ENCODE results near the gene GIT1. TPM values are rescaled to one million over a fixed set of nuclear protein-coding genes. Genes with fewer than 3 reads are reported as not detected.

GIT1 gene
- total RNA-seq, 1 experiment from 2014 or later, result 24.2 TPM

DNA sequence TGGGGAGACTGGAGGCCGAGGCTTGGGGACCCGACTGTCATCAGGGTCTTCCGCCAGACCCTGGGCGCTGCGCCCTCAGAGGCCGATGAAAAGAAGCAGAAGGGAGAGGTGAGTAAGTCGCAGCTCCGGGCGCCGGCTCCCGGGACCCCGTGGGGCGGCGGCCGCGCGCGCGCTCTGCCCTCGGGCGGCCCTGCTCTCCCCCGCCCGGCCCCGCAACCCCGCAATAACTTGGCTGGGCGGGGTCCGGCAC lies 22.2 kb downstream of the GIT1 start:
- intact Hi-C loops (cut with micrococcal nuclease), result no loop called here

DNA sequence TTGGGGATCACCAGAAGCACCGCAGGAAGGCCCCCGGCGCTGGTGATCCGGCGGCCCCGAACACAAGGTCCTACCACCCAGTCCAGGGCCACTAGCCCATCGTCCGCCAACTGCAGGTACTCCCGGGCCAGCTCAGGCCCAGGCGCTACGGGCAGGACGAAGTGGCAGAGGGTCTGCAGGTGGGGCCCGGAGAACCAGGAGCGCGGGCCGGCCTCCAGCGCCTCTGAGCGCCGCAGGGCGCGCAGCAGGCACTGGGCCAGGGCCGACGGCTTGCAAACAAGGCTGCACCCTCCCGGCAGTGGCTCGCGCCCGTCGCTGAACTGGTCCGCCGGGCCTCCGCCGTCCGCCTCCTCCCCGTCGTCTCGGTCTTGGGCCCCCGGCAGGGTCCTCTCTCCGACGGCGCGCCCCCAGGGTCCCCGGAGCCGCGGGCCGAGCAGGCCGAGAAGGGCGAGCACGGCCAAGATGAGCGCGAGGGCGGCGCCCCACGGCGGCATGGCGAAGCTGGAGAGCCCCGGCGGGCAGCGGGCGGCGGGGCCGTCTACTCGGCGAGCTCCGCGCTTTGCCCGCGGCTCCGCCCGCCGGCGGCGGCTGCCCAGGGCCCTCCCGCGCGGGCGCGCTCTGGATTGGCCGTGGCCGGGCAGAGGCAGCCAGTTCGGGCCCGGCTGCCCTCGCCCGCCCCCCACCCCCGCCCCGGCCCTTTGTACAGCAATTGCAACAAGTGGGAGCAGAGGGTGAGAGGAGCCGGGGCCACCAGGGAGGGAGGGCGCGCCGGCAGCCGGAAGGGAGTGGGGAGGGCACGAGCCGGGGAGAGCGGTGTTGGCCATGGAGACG lies 22.8 kb downstream of the GIT1 start, which contains the start of gene ABHD15:
Gene ABHD15, minus strand, starts transcription at position 565 of the 831 bp plus-strand sequence. Its CDS starts 71 bp downstream, at position 494.
- ATAC-seq (peak; percentile 52), DNase-seq (peak; percentile 69)
- Histone ChIP-seq H3K9me2 (replicated peaks; ENCODE audit: low read length) (no peaks in the 10 kb centered on the region), H3K27me3 (ENCODE audit: low read length) (no peaks in the 10 kb centered on the region), H3K36me3 (ENCODE audit: low read depth, low read length) (no peaks in the 10 kb centered on the region), H3F3A (ENCODE audit: low read length, unreplicated experiment) (no peaks in the 10 kb centered on the region), H2AFZ (ENCODE audit: low read length) (peak within 1 kb of the TSS; percentile 85), H3K4me2 (ENCODE audit: low read length) (peak within 1 kb of the TSS; percentile 98), H3K9me3 (ENCODE audit: low read length) (no peaks in the 10 kb centered on the region), H3K4me3 (ENCODE audit: low read length) (peak within 1 kb of the TSS; percentile 85), H3K9ac (ENCODE audit: low read length) (peak within 1 kb of the TSS; percentile 37), H3K79me2 (ENCODE audit: low read length) (no peaks in the 10 kb centered on the region), H4K20me1 (ENCODE audit: low read length) (no peaks in the 10 kb centered on the region), H3K27ac (ENCODE audit: low read length) (no peak within 1 kb of the TSS), H3K4me1 (ENCODE audit: insufficient read depth, low read length) (peaks cover 7% of the 10 kb centered on the region; the same call in 1 of the 2 replicates)
- intact Hi-C loops (cut with micrococcal nuclease), result no loop called here
- TF ChIP-seq, protein P1, sequence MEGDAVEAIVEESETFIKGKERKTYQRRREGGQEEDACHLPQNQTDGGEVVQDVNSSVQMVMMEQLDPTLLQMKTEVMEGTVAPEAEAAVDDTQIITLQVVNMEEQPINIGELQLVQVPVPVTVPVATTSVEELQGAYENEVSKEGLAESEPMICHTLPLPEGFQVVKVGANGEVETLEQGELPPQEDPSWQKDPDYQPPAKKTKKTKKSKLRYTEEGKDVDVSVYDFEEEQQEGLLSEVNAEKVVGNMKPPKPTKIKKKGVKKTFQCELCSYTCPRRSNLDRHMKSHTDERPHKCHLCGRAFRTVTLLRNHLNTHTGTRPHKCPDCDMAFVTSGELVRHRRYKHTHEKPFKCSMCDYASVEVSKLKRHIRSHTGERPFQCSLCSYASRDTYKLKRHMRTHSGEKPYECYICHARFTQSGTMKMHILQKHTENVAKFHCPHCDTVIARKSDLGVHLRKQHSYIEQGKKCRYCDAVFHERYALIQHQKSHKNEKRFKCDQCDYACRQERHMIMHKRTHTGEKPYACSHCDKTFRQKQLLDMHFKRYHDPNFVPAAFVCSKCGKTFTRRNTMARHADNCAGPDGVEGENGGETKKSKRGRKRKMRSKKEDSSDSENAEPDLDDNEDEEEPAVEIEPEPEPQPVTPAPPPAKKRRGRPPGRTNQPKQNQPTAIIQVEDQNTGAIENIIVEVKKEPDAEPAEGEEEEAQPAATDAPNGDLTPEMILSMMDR (conservative IDR thresholded peaks at IDR 0.05; ENCODE audit: low read depth, low read length), result no peak
- TF ChIP-seq EZH2 (IDR thresholded peaks at IDR 0.05; ENCODE audit: low read length, unreplicated experiment) (no peak), EZH2phosphoT487 (IDR thresholded peaks at IDR 0.05; ENCODE audit: borderline replicate concordance, low read length) (no peak)
- ChIA-PET CTCF (interaction anchor here (0.6 to 1.0 kb wide), 2 partner anchors 16 to 197 kb away, joined by 3 read pairs; no protein-coding TSS in a partner anchor), POLR2A (ENCODE audit: unreplicated experiment) (interaction anchor here (0.5 kb wide), 1 partner anchor 316 kb away, joined by 5 read pairs; no protein-coding TSS in a partner anchor)
- BruUV-seq (replicated peaks), result no TSS peak

More for the DNA sequence above, 22.2 kb downstream of the GIT1 start:
- H3K27ac ChIP-seq (ENCODE audit: low read length), result no peak overlapping the region
- ChIA-PET POLR2A (ENCODE audit: unreplicated experiment) (no interaction called here), CTCF (interaction anchor here (0.6 to 1.0 kb wide), 3 partner anchors 16 to 316 kb away, joined by 3 read pairs; no protein-coding TSS in a partner anchor)
- no peak for DNase-seq
- H3K79me2 ChIP-seq (ENCODE audit: low read length), result no peaks in the 10 kb centered on the region
- no peaks in the 10 kb centered on the region for H4K20me1 ChIP-seq (ENCODE audit: low read length)
- H3K27me3 ChIP-seq (ENCODE audit: low read length), result no peaks in the 10 kb centered on the region
- no TSS peak for BruUV-seq (replicated peaks)
- peak overlapping the region; percentile 98 for H3K4me2 ChIP-seq (ENCODE audit: low read length)
- H3F3A ChIP-seq (ENCODE audit: low read length, unreplicated experiment), result no peaks in the 10 kb centered on the region
- peak overlapping the region; percentile 34; the same call in 1 of the 2 replicates for H3K9ac ChIP-seq (ENCODE audit: low read length)
- H3K4me1 ChIP-seq (ENCODE audit: insufficient read depth, low read length), result peaks cover 7% of the 10 kb centered on the region; the same call in 1 of the 2 replicates
- H3K4me3 ChIP-seq (ENCODE audit: low read length), result peak overlapping the region; percentile 85
- no peaks in the 10 kb centered on the region for H3K9me3 ChIP-seq (ENCODE audit: low read length)
- H3K9me2 ChIP-seq (replicated peaks; ENCODE audit: low read length), result no peaks in the 10 kb centered on the region
- peak overlapping the region; percentile 85 for H2AFZ ChIP-seq (ENCODE audit: low read length)
- ATAC-seq, result peak; percentile 1; the same call in 1 of the 2 replicates
- no peaks in the 10 kb centered on the region for H3K36me3 ChIP-seq (ENCODE audit: low read depth, low read length)
- TF ChIP-seq EZH2phosphoT487 (IDR thresholded peaks at IDR 0.05; ENCODE audit: borderline replicate concordance, low read length) (no peak), EZH2 (IDR thresholded peaks at IDR 0.05; ENCODE audit: low read length, unreplicated experiment) (no peak)
- TF ChIP-seq, protein P1 (conservative IDR thresholded peaks at IDR 0.05; ENCODE audit: low read depth, low read length), result no peak
